CD14-positive monocyte (primary cell): ENCODE results near the gene LSP1. TPM values are rescaled to one million over a fixed set of nuclear protein-coding genes. Genes with fewer than 3 reads are reported as not detected.

ENCODE experiments used
- DNase-seq, 3 donors: peaks; one replicate each; pipeline ENCODE4 v3.0.0-alpha.2; 2011 to 2022
- H2AFZ ChIP-seq: 2 replicates; pipeline ENCODE4 v1.6.0; 2012; ENCODE audit warnings: mild to moderate bottlenecking, low read depth, low read length, inconsistent platforms; ENCODE audit not compliant: insufficient read depth, poor library complexity, severe bottlenecking
- H3K27ac ChIP-seq, 2 donors: 1 replicate in 1 of 2; 2 replicates in 1 of 2; pipeline ENCODE4 v1.5.1; 2012 to 2013; ENCODE audit warnings: low read length in 2 of 2, control low read depth in 1 of 2, inconsistent platforms in 1 of 2, low read depth in 1 of 2, mild to moderate bottlenecking in 1 of 2
- H3K27me3 ChIP-seq, 2 donors: one replicate each; pipeline versions ENCODE4 v1.6.0 to v1.6.1; 2011 to 2013; ENCODE audit warnings: low read length in 2 of 2; ENCODE audit not compliant: control insufficient read depth in 2 of 2, insufficient read depth in 2 of 2
- H3K36me3 ChIP-seq, 2 donors: replicated peaks in 1 of 2; 1 replicate in 1 of 2; 2 replicates in 1 of 2; pipeline versions ENCODE4 v1.5.1 to v1.6.1; 2012 to 2013; ENCODE audit warnings: low read length in 2 of 2, control low read depth in 1 of 2, inconsistent platforms in 1 of 2, mild to moderate bottlenecking in 1 of 2; ENCODE audit not compliant: insufficient read depth in 2 of 2, control insufficient read depth in 1 of 2
- H3K4me1 ChIP-seq, 2 donors: 1 replicate in 1 of 2; 2 replicates in 1 of 2; pipeline versions ENCODE4 v1.5.1 to v1.6.1; 2012 to 2013; ENCODE audit warnings: low read length in 2 of 2, control low read depth in 1 of 2, inconsistent platforms in 1 of 2, mild to moderate bottlenecking in 1 of 2, moderate library complexity in 1 of 2; ENCODE audit not compliant: insufficient read depth in 2 of 2, control insufficient read depth in 1 of 2
- H3K4me2 ChIP-seq: replicated peaks from 2 replicates; pipeline ENCODE3; 2012; ENCODE audit warnings: low read length, moderate library complexity, mild to moderate bottlenecking; ENCODE audit not compliant: poor library complexity, severe bottlenecking; ENCODE audit errors: extremely low read depth
- H3K4me3 ChIP-seq, 3 experiments: fragments of 200-600 bp in 1 of 3; sonication (generic) in 1 of 3; replicated peaks in 1 of 3; 1 replicate in 2 of 3; 2 replicates in 1 of 3; pipeline ENCODE4 v1.5.1; 2011 to 2013; ENCODE audit warnings: low read length in 3 of 3, mild to moderate bottlenecking in 3 of 3, control low read depth in 2 of 3, low read depth in 2 of 3, inconsistent platforms in 1 of 3, moderate library complexity in 1 of 3
- H3K79me2 ChIP-seq: 2 replicates; pipeline ENCODE4 v1.6.0; 2012; ENCODE audit warnings: mild to moderate bottlenecking, control low read depth, inconsistent platforms, low read length, moderate library complexity; ENCODE audit not compliant: insufficient read depth
- H3K9ac ChIP-seq: 2 replicates; pipeline ENCODE4 v1.6.0; 2017; ENCODE audit warnings: low read length, mild to moderate bottlenecking; ENCODE audit not compliant: insufficient read depth, poor library complexity, severe bottlenecking
- H3K9me3 ChIP-seq, 2 donors: replicated peaks in 1 of 2; 1 replicate in 1 of 2; 2 replicates in 1 of 2; pipeline versions ENCODE4 v1.5.1 to v1.6.1; 2012 to 2013; ENCODE audit warnings: low read length in 2 of 2, control low read depth in 1 of 2; ENCODE audit not compliant: control insufficient read depth in 1 of 2, insufficient read depth in 1 of 2
- H4K20me1 ChIP-seq: 2 replicates; pipeline ENCODE4 v1.6.0; 2012; ENCODE audit warnings: mild to moderate bottlenecking, low read length, control low read depth, moderate library complexity; ENCODE audit not compliant: insufficient read depth
- H3K27ac Mint-ChIP-seq, 7 donors: one replicate each; pipeline ENCODE4 v1.8.0; 2020; ENCODE audit warnings: mild to moderate bottlenecking in 7 of 7, mixed read lengths in 7 of 7, moderate library complexity in 6 of 7, inconsistent platforms in 2 of 7
- H3K27me3 Mint-ChIP-seq, 3 donors: one replicate each; pipeline ENCODE4 v1.8.0; 2021 to 2022; ENCODE audit warnings: low read depth in 3 of 3, mild to moderate bottlenecking in 3 of 3, mixed read lengths in 3 of 3, moderate library complexity in 3 of 3, inconsistent platforms in 1 of 3
- H3K36me3 Mint-ChIP-seq, 2 donors: one replicate each; pipeline ENCODE4 v1.8.0; 2020; ENCODE audit warnings: mixed read lengths in 2 of 2, inconsistent platforms in 1 of 2, mild to moderate bottlenecking in 1 of 2
- H3K4me1 Mint-ChIP-seq: one replicate; pipeline ENCODE4 v1.8.0; 2020; ENCODE audit warnings: mild to moderate bottlenecking, mixed read lengths
- H3K4me3 Mint-ChIP-seq, 2 donors: one replicate each; pipeline ENCODE4 v1.8.0; 2020; ENCODE audit warnings: mild to moderate bottlenecking in 2 of 2, mixed read lengths in 2 of 2, moderate library complexity in 1 of 2
- H3K9me3 Mint-ChIP-seq, 7 donors: one replicate each; pipeline ENCODE4 v1.8.0; 2020 to 2022; ENCODE audit warnings: mixed read lengths in 7 of 7, mild to moderate bottlenecking in 6 of 7, moderate library complexity in 6 of 7, inconsistent platforms in 2 of 7
- WGBS: methylation state at CpG from one replicate; pipeline ENCODE4 v1.1.5; 2013; ENCODE audit warnings: missing lambda C conversion rate; ENCODE audit not compliant: insufficient coverage; 5-methylcytosine and 5-hydroxymethylcytosine counted together
- intact Hi-C, 2 donors: fragments of 100-400 bp; cut with micrococcal nuclease; formaldehyde crosslinking; loops; one replicate each; pipeline versions ENCODE4 v1.15.0 to v1.15.1; 2023
- polyA plus RNA-seq, 3 donors: library from polyadenylated mRNA; depleted of rRNA in 1 of 3; unstranded in 2 of 3; stranded (reverse) in 1 of 3; fragments of 300-500 nt in 2 of 3; fragments of >200 nt in 1 of 3; fragmentation: Illumina TruSeq in 2 of 3; gene quantifications; 1 replicate in 2 of 3; 2 replicates in 1 of 3; pipeline ENCODE4 v1.2.3, GENCODE V29; 2012 to 2021
- TF ChIP-seq, protein P1 (sequence below): fragments of 200-600 bp; IDR thresholded peaks from one replicate; pipeline ENCODE4 v1.8.0; 2022; ENCODE audit warnings: antibody characterized with exemption, mild to moderate bottlenecking

LSP1 gene
- polyA plus RNA-seq, 3 donors = 387 to 646 (median 542) TPM

DNA sequence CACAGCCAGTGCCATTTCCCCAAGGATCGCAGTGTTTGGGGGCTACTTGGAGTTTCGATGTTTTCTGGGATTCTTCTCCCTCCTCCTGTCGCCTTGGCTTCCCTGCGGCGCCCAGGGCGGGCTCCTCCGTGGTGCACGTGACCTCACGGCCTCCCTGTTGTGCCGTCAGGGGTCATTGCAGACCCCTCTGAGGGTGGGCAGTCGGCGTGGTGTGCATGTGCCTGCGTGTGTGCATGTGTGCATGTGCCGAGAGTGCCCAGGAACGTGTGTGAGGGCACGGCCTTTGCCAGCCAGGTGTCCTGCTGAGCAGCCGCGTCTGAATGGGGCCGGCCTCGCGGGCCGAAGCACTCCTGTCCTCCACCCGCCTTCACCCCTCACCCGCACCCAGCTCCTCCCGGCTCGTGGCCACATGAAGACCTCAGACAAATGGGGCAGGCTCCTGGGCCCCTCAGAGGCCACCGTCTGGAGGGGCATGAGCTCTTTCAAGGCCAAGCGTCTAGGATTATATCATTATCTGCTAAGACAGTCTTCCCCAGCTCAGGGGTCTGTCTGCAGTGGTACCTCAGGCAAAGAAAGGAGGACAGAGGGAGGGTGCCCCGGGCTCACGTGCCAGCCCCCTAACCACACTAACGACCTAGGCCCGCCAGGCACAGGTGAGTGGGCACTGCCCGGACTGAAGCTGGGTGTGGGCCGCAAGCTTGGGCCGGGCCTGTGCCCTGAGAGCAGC lies 84.9 kb downstream of the LSP1 start:
- Histone ChIP-seq H3K27me3 (peaks cover 0 to 3% of the 10 kb centered on the region in 2 donors), H3K9me3 (no peaks in the 10 kb centered on the region), H3K79me2 (no peaks in the 10 kb centered on the region), H3K27ac (no peak overlapping the region), H3K36me3 (no peaks in the 10 kb centered on the region), H3K4me2 (no peak overlapping the region), H3K9ac (no peak overlapping the region), H3K4me1 (no peaks in the 10 kb centered on the region), H4K20me1 (no peaks in the 10 kb centered on the region), H3K4me3 (no peak overlapping the region), H2AFZ (no peak overlapping the region)
- Mint-ChIP-seq H3K27ac (no peak overlapping the region), H3K36me3 (no peaks in the 10 kb centered on the region), H3K9me3 (peaks cover 0 to 1% (median 0%) of the 10 kb centered on the region in 7 donors), H3K4me1 (peaks cover 5% of the 10 kb centered on the region), H3K4me3 (no peak overlapping the region), H3K27me3 (peaks cover 3 to 11% (median 9%) of the 10 kb centered on the region in 3 donors)
- intact Hi-C loops = loop anchor here in 1 of 2 donors (1.0 kb wide), 1 partner anchor 25 kb away; no protein-coding TSS in a partner anchor
- WGBS = 92% methylated on average over 28 of the region's 35 CpGs
- TF ChIP-seq, protein P1, sequence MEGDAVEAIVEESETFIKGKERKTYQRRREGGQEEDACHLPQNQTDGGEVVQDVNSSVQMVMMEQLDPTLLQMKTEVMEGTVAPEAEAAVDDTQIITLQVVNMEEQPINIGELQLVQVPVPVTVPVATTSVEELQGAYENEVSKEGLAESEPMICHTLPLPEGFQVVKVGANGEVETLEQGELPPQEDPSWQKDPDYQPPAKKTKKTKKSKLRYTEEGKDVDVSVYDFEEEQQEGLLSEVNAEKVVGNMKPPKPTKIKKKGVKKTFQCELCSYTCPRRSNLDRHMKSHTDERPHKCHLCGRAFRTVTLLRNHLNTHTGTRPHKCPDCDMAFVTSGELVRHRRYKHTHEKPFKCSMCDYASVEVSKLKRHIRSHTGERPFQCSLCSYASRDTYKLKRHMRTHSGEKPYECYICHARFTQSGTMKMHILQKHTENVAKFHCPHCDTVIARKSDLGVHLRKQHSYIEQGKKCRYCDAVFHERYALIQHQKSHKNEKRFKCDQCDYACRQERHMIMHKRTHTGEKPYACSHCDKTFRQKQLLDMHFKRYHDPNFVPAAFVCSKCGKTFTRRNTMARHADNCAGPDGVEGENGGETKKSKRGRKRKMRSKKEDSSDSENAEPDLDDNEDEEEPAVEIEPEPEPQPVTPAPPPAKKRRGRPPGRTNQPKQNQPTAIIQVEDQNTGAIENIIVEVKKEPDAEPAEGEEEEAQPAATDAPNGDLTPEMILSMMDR = no peak
- no peak for DNase-seq

DNA sequence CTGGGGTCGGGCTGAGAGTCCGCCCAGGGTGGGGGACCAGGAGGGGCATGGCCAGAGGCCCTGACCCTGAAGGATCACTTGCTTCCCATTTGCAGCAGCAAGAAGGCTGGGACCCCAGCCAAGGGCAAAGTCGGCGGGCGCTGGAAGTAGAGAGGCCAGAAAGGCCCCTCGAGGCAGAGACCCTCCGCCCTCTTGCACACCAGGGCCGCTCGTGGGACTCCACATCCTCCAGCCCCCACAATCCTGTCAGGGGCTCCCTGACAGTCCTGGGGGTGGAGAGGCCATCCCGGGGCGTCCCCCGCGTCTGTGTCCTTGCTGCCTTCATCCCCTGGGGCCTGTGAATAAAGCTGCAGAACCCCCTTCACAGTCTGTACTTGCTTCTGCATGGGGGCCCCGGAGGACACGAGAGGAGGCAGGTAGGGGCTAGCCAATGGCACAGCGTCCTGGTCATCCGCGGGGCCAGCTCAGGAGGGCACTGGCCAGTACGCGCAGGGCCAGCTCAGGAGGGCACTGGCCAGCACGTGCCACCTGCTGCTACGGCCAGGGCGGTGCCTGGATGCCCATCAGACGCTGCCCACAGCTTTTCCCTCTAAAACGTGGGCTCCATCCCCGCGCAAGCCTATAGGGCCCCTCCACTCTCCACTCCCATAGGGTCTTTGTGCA lies 85.6 kb downstream of the LSP1 start:
- TF ChIP-seq, protein P1 = no peak
- no peak for DNase-seq
- Mint-ChIP-seq H3K4me3 (no peak overlapping the region), H3K4me1 (peaks cover 5% of the 10 kb centered on the region), H3K27ac (peak overlapping the region in 1 of 7 donors; percentile 84), H3K27me3 (peaks cover 3 to 8% (median 8%) of the 10 kb centered on the region in 3 donors), H3K36me3 (no peaks in the 10 kb centered on the region), H3K9me3 (peaks cover 0 to 1% (median 0%) of the 10 kb centered on the region in 7 donors)
- Histone ChIP-seq H3K9ac (no peak overlapping the region), H2AFZ (no peak overlapping the region), H3K27me3 (peaks cover 0 to 3% of the 10 kb centered on the region in 2 donors), H3K4me3 (no peak overlapping the region), H4K20me1 (no peaks in the 10 kb centered on the region), H3K4me2 (no peak overlapping the region), H3K27ac (no peak overlapping the region), H3K79me2 (no peaks in the 10 kb centered on the region), H3K9me3 (no peaks in the 10 kb centered on the region), H3K36me3 (no peaks in the 10 kb centered on the region), H3K4me1 (no peaks in the 10 kb centered on the region)
- intact Hi-C loops = loop anchor here (1.0 kb wide), 3 partner anchors 24 to 42 kb away; no protein-coding TSS in a partner anchor
- 93% methylated on average over 20 of the region's 27 CpGs for WGBS
